Osteocyte (in vitro differentiated cells): ENCODE data around the gene TMEM240. TPM values are rescaled to one million over a fixed set of nuclear protein-coding genes. Genes with fewer than 3 reads are reported as not detected.
"Not testable (repeated sequence)": the region's sequence is repeated elsewhere in the genome, so short reads cannot be mapped to it uniquely, and the experiment has no call there.

Experiments used
- DNase-seq: peaks from one replicate; pipeline ENCODE4 v3.0.0; 2021; ENCODE audit warnings: mixed read lengths; ENCODE audit not compliant: unreplicated experiment; ENCODE audit errors: extremely low spot score
- H3K27ac Mint-ChIP-seq: one replicate; pipeline ENCODE4 v1.8.0; 2021; ENCODE audit warnings: mild to moderate bottlenecking, mixed read lengths; ENCODE audit not compliant: unreplicated experiment
- H3K27me3 Mint-ChIP-seq: one replicate; pipeline ENCODE4 v1.8.0; 2021; ENCODE audit warnings: mixed read lengths; ENCODE audit not compliant: unreplicated experiment
- H3K36me3 Mint-ChIP-seq: one replicate; pipeline ENCODE4 v1.8.0; 2021; ENCODE audit warnings: mixed read lengths; ENCODE audit not compliant: unreplicated experiment
- H3K4me1 Mint-ChIP-seq: one replicate; pipeline ENCODE4 v1.8.0; 2021; ENCODE audit warnings: mixed read lengths; ENCODE audit not compliant: unreplicated experiment
- H3K4me3 Mint-ChIP-seq: one replicate; pipeline ENCODE4 v1.8.0; 2021; ENCODE audit warnings: mild to moderate bottlenecking, moderate library complexity, mixed read lengths; ENCODE audit not compliant: unreplicated experiment
- H3K9me3 Mint-ChIP-seq: one replicate; pipeline ENCODE4 v1.8.0; 2021; ENCODE audit warnings: mixed read lengths; ENCODE audit not compliant: unreplicated experiment
- CTCF ChIP-seq: fragments of 200-600 bp; sonication (generic); IDR thresholded peaks from 2 replicates; pipeline ENCODE4 v1.5.0; 2021; ENCODE audit warnings: antibody characterized with exemption, mild to moderate bottlenecking, moderate library complexity
- total RNA-seq: library from RNA; stranded (reverse); gene quantifications from 2 replicates; pipeline ENCODE4 v1.2.1, GENCODE V29; 2021

TMEM240 gene
- total RNA-seq, 1 donor from 2014 or later, result 16.6 TPM

GRCh38 chr1:1535201-1536018 is 5.0 kb downstream of the TMEM240 start:
- Mint-ChIP-seq H3K4me3 (no peak overlapping the region), H3K4me1 (peaks cover 5% of the 10 kb centered on the region), H3K36me3 (peaks cover 10% of the 10 kb centered on the region), H3K27ac (no peak overlapping the region), H3K27me3 (no peaks in the 10 kb centered on the region), H3K9me3 (peaks cover 4% of the 10 kb centered on the region)
- no peak for DNase-seq
- no peak for TF ChIP-seq CTCF

- TF ChIP-seq CTCF, result no peak
- Mint-ChIP-seq H3K4me1 (peaks cover 5% of the 10 kb centered on the region), H3K27me3 (no peaks in the 10 kb centered on the region), H3K9me3 (peaks cover 4% of the 10 kb centered on the region), H3K4me3 (no peak overlapping the region), H3K27ac (no peak overlapping the region), H3K36me3 (peaks cover 13% of the 10 kb centered on the region)
- DNase-seq, result no peak
Measured at GRCh38 chr1:1534401-1535154, 5.8 kb downstream of the TMEM240 start.

GRCh38 chr1:1533894-1534291 is 6.5 kb downstream of the TMEM240 start:
- not testable (repeated sequence) for DNase-seq, H3K27ac Mint-ChIP-seq

GRCh38 chr1:1533176-1533893 is 7.1 kb downstream of the TMEM240 start:
- not testable (repeated sequence) for H3K4me1 Mint-ChIP-seq, H3K27ac Mint-ChIP-seq, H3K9me3 Mint-ChIP-seq, DNase-seq, H3K27me3 Mint-ChIP-seq, H3K4me3 Mint-ChIP-seq
- H3K36me3 Mint-ChIP-seq, result peaks cover 13% of the 10 kb centered on the region

More at GRCh38 chr1:1533894-1534291, 6.5 kb downstream of the TMEM240 start:
- not testable (repeated sequence) for H3K4me3 Mint-ChIP-seq, H3K27me3 Mint-ChIP-seq, H3K9me3 Mint-ChIP-seq, H3K4me1 Mint-ChIP-seq
- H3K36me3 Mint-ChIP-seq, result peaks cover 13% of the 10 kb centered on the region

- H3K9me3 Mint-ChIP-seq, result peaks cover 4% of the 10 kb centered on the region
- H3K27me3 Mint-ChIP-seq, result no peaks in the 10 kb centered on the region
- TF ChIP-seq CTCF, result no peak
- H3K27ac Mint-ChIP-seq, result no peak overlapping the region
- H3K36me3 Mint-ChIP-seq, result peaks cover 14% of the 10 kb centered on the region
- DNase-seq, result no peak
- no peaks in the 10 kb centered on the region for H3K4me1 Mint-ChIP-seq
- H3K4me3 Mint-ChIP-seq, result no peak overlapping the region
Measured at GRCh38 chr1:1531947-1532346, 8.5 kb downstream of the TMEM240 start.
